Liver (tissue), 9 donors: ENCODE data around the gene MAL. TPM values are rescaled to one million over a fixed set of nuclear protein-coding genes. Genes with fewer than 3 reads are reported as not detected.

Source experiments
- DNase-seq: peaks from one replicate; pipeline ENCODE4 v3.0.0-alpha.2; 2017; ENCODE audit warnings: low spot score
- H3K27ac ChIP-seq, 2 donors: one replicate each; pipeline ENCODE4 v1.7.0; 2013; ENCODE audit warnings: inconsistent platforms in 2 of 2, low read length in 2 of 2, control low read depth in 1 of 2, low read depth in 1 of 2, mild to moderate bottlenecking in 1 of 2
- H3K27me3 ChIP-seq, 4 donors: one replicate each; pipeline versions ENCODE4 v1.6.1 to v1.7.0; 2013; ENCODE audit warnings: low read length in 3 of 4, inconsistent platforms in 1 of 4, mild to moderate bottlenecking in 1 of 4, moderate library complexity in 1 of 4; ENCODE audit not compliant: control insufficient read depth in 4 of 4, insufficient read depth in 4 of 4
- H3K36me3 ChIP-seq, 4 donors: one replicate each; pipeline versions ENCODE4 v1.6.1 to v1.7.0; 2013; ENCODE audit warnings: low read length in 3 of 4, mild to moderate bottlenecking in 3 of 4, low read depth in 1 of 4, moderate library complexity in 1 of 4; ENCODE audit not compliant: control insufficient read depth in 4 of 4, insufficient read depth in 3 of 4
- H3K4me1 ChIP-seq, 4 donors: one replicate each; pipeline versions ENCODE4 v1.6.1 to v1.7.0; 2013; ENCODE audit warnings: low read length in 3 of 4, mild to moderate bottlenecking in 3 of 4, moderate library complexity in 1 of 4; ENCODE audit not compliant: control insufficient read depth in 4 of 4, insufficient read depth in 4 of 4
- H3K4me3 ChIP-seq, 3 donors: one replicate each; pipeline versions ENCODE4 v1.6.1 to v1.7.0; 2013; ENCODE audit warnings: low read length in 3 of 3, control low read depth in 1 of 3, low read depth in 1 of 3, mild to moderate bottlenecking in 1 of 3
- H3K9ac ChIP-seq, 2 donors: one replicate each; pipeline ENCODE4 v1.7.0; 2013; ENCODE audit warnings: low read length in 2 of 2, mild to moderate bottlenecking in 2 of 2, moderate library complexity in 2 of 2, control low read depth in 1 of 2, low read depth in 1 of 2
- H3K9me3 ChIP-seq, 4 donors: one replicate each; pipeline versions ENCODE4 v1.6.1 to v1.7.0; 2013; ENCODE audit warnings: low read length in 3 of 4; ENCODE audit not compliant: control insufficient read depth in 4 of 4
- CTCF ChIP-seq: fragments of 150-350 bp; IDR thresholded peaks from 2 replicates; pipeline ENCODE4 v1.5.1; 2017; ENCODE audit warnings: improper control_type of control experiment, low read depth, low read length; ENCODE audit not compliant: missing input control
- EGR1 ChIP-seq, 2 donors: IDR thresholded peaks; 2 replicates each; pipeline ENCODE4 v1.6.1; 2016 to 2018; ENCODE audit warnings: antibody characterized with exemption in 2 of 2, low read depth in 2 of 2
- FOXA1 ChIP-seq: IDR thresholded peaks from 2 replicates; pipeline ENCODE4 v1.6.1; 2016; ENCODE audit warnings: antibody characterized with exemption
- FOXA2 ChIP-seq: IDR thresholded peaks from 2 replicates; pipeline ENCODE4 v1.6.1; 2016; ENCODE audit warnings: antibody characterized with exemption
- GABPA ChIP-seq, 2 donors: IDR thresholded peaks in 1 of 2; conservative IDR thresholded peaks in 1 of 2; 2 replicates each; pipeline ENCODE4 v1.6.1; 2016; ENCODE audit warnings: antibody characterized with exemption in 2 of 2, mild to moderate bottlenecking in 1 of 2, moderate library complexity in 1 of 2
- HNF4A ChIP-seq, 2 donors: conservative IDR thresholded peaks; 2 replicates each; pipeline ENCODE4 v1.6.1; 2016; ENCODE audit warnings: antibody characterized with exemption in 2 of 2, mild to moderate bottlenecking in 2 of 2
- HNF4G ChIP-seq: IDR thresholded peaks from 2 replicates; pipeline ENCODE4 v1.6.1; 2016; ENCODE audit warnings: antibody characterized with exemption
- JUND ChIP-seq, 2 donors: IDR thresholded peaks; 2 replicates each; pipeline ENCODE4 v1.6.1; 2016; ENCODE audit warnings: antibody characterized with exemption in 2 of 2
- MAX ChIP-seq: IDR thresholded peaks from 2 replicates; pipeline ENCODE4 v1.6.1; 2016; ENCODE audit warnings: antibody characterized with exemption
- NR2F2 ChIP-seq: IDR thresholded peaks from 2 replicates; pipeline ENCODE4 v1.6.1; 2016; ENCODE audit warnings: antibody characterized with exemption
- RAD21 ChIP-seq, 2 donors: IDR thresholded peaks; 2 replicates each; pipeline ENCODE4 v1.6.1; 2016; ENCODE audit warnings: antibody characterized with exemption in 2 of 2, mild to moderate bottlenecking in 2 of 2
- REST ChIP-seq: IDR thresholded peaks from 2 replicates; pipeline ENCODE4 v1.6.1; 2016; ENCODE audit warnings: antibody characterized with exemption, mild to moderate bottlenecking
- SP1 ChIP-seq: IDR thresholded peaks from 2 replicates; pipeline ENCODE4 v1.6.1; 2018; ENCODE audit warnings: antibody characterized with exemption, mild to moderate bottlenecking
- TAF1 ChIP-seq: conservative IDR thresholded peaks from 2 replicates; pipeline ENCODE4 v1.6.1; 2016; ENCODE audit warnings: antibody characterized with exemption, mild to moderate bottlenecking
- YY1 ChIP-seq: IDR thresholded peaks from 2 replicates; pipeline ENCODE4 v1.6.1; 2016; ENCODE audit warnings: antibody characterized with exemption, mild to moderate bottlenecking
- WGBS: extraction: QIAGEN DNeasy Blood & Tissue Kit; methylation state at CpG from one replicate; pipeline ENCODE4 v1.1.7; 2013; 5-methylcytosine and 5-hydroxymethylcytosine counted together
- polyA plus RNA-seq, 2 donors: library from polyadenylated mRNA; stranded (reverse) in 1 of 2; unstranded in 1 of 2; fragments of 200-250 nt in 1 of 2; fragments of >200 nt in 1 of 2; fragmentation: Nextera tagmentation in 1 of 2; extraction: Ambion mirVana in 1 of 2; gene quantifications; one replicate each; pipeline versions ENCODE4 v1.2.1 to v1.2.3, GENCODE V29; 2013 to 2015
- total RNA-seq, 2 donors: library from RNA; depleted of rRNA; stranded (reverse); fragments of >200 nt; gene quantifications; one replicate each; pipeline ENCODE4 v1.2.3, GENCODE V29; 2014
- TF ChIP-seq, protein P1 (sequence below): IDR thresholded peaks from 2 replicates; pipeline ENCODE4 v1.6.1; 2016; ENCODE audit warnings: antibody characterized with exemption
- TF ChIP-seq, protein P2 (sequence below): IDR thresholded peaks from 2 replicates; pipeline ENCODE4 v1.6.1; 2016; ENCODE audit warnings: antibody characterized with exemption
- donor health status: healthy.
- donor health status: healthy.
- donor health status: healthy.
- donor health status: healthy.
- donor health status: healthy.

MAL gene
- total and polyA plus RNA-seq, 4 donors = 0.51 TPM; not detected in 3

DNA sequence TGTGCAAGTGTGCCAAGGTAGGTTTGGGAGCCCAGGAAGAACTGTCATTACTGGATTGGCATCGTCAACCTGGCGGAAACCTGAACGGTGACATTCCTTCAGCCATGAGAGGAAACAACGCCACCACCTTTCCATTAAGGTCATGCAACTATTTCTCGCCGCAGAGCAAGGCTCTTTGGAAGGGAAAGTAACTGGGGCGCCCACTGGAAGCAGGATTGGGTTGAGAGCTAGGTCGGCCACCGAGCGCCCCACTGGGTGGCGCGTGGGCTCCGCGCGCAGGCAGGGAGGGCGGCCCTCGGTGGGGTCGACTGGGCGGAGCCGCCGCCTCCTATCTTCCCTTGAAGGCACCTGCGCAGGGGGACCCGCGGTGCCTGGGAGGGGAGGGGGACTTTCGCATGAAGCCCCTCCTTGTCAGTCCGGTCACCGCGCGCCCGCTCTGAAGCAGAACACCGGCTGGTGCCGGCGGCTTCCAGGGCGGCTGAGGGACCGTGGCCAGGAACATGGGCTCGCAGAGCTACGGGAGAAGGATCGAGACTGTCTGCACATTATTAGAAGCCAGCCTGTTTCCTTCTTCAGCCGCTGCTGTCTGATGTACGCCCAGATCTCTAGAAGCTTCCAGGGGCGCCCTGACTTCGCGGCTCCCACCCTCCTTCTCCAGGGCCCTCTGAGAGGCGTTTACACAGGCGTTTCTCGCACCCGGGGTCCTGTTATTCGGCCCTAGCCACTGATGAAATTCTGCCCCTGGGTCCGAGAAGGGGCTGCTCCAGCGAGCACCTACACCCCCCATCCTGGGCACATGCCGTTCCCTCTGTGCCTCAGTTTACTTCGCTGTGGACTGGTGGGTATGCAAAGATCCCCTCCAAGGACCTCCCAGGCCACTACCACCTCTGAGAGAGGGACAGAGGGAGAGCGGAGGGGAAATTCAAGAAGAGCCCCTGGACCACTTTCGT is 27.3 kb upstream of the MAL start:
- Histone ChIP-seq H3K36me3 (no peaks in the 10 kb centered on the region), H3K9me3 (no peaks in the 10 kb centered on the region), H3K9ac (no peak overlapping the region), H3K4me1 (no peaks in the 10 kb centered on the region), H3K27me3 (peaks cover 2 to 12% (median 5%) of the 10 kb centered on the region in 4 donors), H3K27ac (no peak overlapping the region), H3K4me3 (no peak overlapping the region)
- TF ChIP-seq FOXA1 = no peak
- TF ChIP-seq TAF1 = no peak
- no peak for TF ChIP-seq SP1
- TF ChIP-seq GABPA (IDR thresholded peaks at IDR 0.05 in 1 of 2, conservative IDR thresholded peaks at IDR 0.05 in 1 of 2) = no peak
- TF ChIP-seq CTCF = no peak
- TF ChIP-seq, protein P1, sequence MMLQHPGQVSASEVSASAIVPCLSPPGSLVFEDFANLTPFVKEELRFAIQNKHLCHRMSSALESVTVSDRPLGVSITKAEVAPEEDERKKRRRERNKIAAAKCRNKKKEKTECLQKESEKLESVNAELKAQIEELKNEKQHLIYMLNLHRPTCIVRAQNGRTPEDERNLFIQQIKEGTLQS = no peak
- no peak for TF ChIP-seq MAX
- TF ChIP-seq YY1 = no peak
- no peak for TF ChIP-seq RAD21 (IDR thresholded peaks at IDR 0.05)
- no peak for TF ChIP-seq FOXA2
- TF ChIP-seq HNF4A (conservative IDR thresholded peaks at IDR 0.05) = no peak
- no peak for TF ChIP-seq JUND (IDR thresholded peaks at IDR 0.05)
- TF ChIP-seq NR2F2 = no peak
- TF ChIP-seq REST = no peak
- no peak for TF ChIP-seq HNF4G
- TF ChIP-seq EGR1 (IDR thresholded peaks at IDR 0.05; ENCODE audit: low read depth in 2 of 2) = no peak
- TF ChIP-seq, protein P2, sequence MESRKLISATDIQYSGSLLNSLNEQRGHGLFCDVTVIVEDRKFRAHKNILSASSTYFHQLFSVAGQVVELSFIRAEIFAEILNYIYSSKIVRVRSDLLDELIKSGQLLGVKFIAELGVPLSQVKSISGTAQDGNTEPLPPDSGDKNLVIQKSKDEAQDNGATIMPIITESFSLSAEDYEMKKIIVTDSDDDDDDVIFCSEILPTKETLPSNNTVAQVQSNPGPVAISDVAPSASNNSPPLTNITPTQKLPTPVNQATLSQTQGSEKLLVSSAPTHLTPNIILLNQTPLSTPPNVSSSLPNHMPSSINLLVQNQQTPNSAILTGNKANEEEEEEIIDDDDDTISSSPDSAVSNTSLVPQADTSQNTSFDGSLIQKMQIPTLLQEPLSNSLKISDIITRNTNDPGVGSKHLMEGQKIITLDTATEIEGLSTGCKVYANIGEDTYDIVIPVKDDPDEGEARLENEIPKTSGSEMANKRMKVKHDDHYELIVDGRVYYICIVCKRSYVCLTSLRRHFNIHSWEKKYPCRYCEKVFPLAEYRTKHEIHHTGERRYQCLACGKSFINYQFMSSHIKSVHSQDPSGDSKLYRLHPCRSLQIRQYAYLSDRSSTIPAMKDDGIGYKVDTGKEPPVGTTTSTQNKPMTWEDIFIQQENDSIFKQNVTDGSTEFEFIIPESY = no peak
- DNase-seq = no peak
- WGBS = 23% methylated on average over 54 of the region's 54 CpGs
